Esophagus mucosa (tissue), 1 donor: ENCODE measurements around the gene ASTN2. TPM values are rescaled to one million over a fixed set of nuclear protein-coding genes. Genes with fewer than 3 reads are reported as not detected.
A peak's percentile ranks its signal among the peaks of the same experiment; 100 is the strongest.
"Not testable (repeated sequence)": the region's sequence is repeated elsewhere in the genome, so short reads cannot be mapped to it uniquely, and the experiment has no call there.

Experiments used
- ATAC-seq: fragments of 200-7000 bp; cut with Tn5 transposase; one replicate; pipeline ENCODE4 v1.9.1; 2020
- total RNA-seq: library from RNA; stranded (reverse); gene quantifications from one replicate; pipeline ENCODE4 v1.2.4, GENCODE V29; 2023
- donor health status: DM: yes; HTN: yes; CAD: no.

ASTN2 gene
- total RNA-seq, 1 donor from 2014 or later, result 1.00 TPM

- no peak for ATAC-seq
Observed at GRCh38 chr9:116691607-116692006, 723.2 kb downstream of the ASTN2 start.

DNA sequence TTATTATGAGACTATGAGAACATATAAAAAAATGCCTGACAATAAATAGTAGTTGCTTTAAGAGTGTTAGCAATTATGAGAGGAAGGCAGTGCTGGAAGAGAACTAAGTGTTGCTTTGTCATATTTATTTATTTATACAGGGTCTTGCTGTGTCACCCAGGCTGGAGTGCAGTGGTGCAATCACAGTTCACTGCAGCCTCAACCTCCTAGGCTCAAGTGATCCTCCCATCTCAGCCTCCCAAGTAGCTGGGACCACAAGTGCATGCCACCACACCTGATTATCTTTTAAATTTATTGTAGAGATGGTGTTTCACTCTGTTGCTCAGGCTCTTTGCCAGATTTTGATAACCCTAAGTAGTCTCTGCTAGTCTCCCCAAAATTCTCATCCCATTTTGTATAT is 724.1 kb downstream of the ASTN2 start:
- not testable (repeated sequence) for ATAC-seq

- ATAC-seq, result no peak
Observed at GRCh38 chr9:116689486-116690032, 725.3 kb downstream of the ASTN2 start.

GRCh38 chr9:116688806-116689485 is 725.9 kb downstream of the ASTN2 start:
- no peak for ATAC-seq

DNA sequence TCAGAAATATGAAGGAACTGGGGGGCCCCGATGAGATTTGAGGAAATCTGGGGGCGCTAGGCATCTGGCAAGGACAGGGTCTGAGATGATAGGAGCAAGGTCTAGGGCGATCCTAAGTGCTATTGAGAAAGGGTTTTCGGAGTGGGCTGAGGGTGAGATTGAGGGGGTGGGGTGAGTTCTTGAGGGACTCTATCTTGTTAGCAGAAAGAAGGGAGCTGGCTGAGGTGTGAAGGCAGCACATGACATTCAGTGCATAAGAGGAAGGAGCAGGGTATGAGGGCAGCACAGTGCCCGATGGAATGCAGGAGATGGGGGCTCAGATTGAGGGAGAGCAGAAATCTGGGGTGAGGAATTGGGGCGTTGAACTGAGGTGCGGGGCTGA is 727.1 kb downstream of the ASTN2 start:
- peak; percentile 5 for ATAC-seq

GRCh38 chr9:116687074-116687753 is 727.6 kb downstream of the ASTN2 start, which contains the start of gene TRIM32:
TRIM32 (plus strand) TSS chr9:116687305; CDS start chr9:116697743, 10,438 bp downstream.
- peak; percentile 98 for ATAC-seq

DNA sequence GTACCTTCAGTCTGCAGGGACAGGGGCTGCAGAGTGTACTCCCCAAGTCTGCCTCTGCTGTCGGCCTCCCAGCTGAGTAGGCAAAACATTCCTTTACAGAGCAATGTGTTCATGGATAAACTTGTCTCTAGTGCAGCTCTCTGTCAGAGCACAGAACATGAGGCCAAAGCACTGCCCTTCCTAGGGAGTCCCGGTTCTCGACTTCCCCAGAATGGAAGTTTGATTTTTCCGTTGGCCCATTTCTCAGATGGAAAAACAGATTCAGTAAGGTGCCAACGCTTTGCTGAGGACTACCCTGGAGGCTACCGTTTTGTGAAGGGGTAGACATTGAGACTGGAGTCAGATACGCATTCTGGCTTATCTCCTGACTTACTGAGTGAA is 728.2 kb downstream of the ASTN2 start:
- peak; percentile 21 for ATAC-seq

DNA sequence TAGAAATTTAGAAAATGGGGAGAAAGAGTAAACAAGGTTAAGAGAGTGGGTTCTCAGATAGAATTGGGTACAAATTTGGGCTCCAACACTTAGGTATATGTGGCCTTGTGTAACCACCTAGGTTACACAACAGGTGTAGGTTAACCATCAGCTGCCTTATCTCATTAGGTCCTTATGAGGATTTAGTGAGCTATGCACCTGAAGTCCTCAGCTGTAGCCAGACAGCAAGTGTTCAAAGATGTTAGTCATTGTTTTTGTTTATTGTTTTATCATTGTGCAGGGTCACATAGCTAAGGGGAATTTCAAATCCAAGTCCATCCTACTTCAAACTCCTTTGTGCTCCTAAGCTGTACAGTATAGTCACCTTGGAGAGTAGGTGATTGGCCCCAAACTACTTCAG is 728.7 kb downstream of the ASTN2 start:
- peak; percentile 12 for ATAC-seq

DNA sequence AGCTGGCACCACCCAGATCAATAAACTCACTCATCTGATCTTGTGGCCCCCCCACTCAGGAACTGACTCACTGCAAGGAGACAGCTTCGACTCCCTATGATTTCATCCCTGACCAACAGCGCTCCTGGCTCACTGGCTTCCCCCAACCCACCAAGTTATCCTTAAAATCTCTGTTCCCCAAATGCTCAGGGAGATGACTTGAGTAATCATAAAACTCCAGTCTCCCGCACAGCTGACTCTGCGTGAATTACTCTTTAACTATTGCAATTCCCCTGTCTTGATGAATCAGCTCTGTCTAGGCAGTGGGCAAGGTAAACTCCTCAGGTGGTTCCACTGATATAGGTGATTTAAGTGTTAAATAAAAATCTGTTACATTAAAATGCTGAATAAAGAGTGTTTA is 729.7 kb downstream of the ASTN2 start:
- no peak for ATAC-seq

DNA sequence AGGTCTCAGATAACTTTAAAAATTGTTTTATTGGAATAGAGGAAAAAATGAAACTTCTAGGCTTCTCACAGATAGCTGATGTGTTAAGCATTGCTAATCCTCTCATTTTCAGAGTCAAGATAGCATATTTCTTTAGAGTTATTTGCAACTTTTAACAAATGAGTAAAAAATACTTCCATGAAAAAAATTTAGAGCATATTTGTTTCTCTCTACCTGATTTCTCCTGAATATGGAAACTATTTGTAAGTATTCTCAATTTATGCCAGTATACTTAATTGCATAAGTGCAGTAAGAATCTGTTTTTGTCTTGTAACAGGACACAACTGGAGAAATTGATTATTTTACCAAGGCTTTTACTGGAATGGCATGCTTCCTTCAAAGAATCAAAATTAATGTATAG is 731.3 kb downstream of the ASTN2 start:
- no peak for ATAC-seq

DNA sequence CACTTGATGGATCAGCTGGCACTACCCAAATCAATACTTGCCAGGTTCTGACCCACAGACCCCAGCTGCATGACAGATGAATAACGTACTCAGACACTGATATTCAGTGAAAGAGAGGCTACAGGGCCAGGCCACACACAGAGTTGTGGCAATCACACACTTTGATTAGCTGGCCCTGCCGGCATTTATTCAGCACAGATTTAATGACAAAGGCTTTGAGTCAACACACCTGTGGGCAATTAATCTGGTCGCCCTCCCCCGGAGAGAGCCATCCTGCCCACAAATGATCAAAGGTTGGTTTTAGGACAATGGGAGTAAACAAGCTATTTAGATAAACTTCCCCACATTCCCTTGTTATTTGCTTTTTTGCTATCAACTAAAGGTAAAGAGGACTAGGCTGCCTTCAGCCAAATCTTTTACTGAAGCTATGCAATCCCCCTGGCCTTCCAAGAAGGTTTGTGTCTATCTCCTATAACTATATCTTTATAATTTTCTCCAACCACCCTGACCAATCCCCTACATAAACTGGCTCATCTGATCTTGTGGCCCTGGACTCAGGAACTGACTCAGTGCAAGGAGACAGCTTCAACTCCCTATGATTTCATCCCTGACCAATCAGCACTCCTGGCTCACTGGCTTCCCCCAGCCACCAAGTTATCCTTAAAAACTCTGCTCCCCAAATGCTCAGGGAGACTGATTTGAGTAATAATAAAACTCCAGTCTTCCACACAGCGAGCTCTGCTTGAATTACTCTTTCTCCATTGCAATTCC is 740.5 kb downstream of the ASTN2 start:
- ATAC-seq, result no peak

DNA sequence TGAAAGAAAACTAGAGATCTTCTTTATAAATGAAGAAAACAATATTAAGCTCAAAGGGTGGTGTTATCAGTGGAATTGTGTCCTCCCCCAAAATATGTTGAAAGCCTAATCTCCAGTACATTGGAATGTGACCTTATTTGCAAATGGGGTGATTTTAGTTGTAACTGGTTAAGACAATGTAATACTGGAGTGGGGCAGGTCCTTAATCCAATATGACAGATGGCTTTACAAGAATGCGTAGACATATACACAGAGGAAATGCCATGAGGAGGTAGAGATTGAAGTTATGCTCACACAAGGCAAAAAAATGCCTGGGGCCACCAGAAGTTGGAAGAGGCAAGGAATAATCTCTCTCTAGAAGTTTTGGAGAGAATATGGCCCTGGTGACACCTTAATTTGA is 741.5 kb downstream of the ASTN2 start:
- ATAC-seq, result no peak

DNA sequence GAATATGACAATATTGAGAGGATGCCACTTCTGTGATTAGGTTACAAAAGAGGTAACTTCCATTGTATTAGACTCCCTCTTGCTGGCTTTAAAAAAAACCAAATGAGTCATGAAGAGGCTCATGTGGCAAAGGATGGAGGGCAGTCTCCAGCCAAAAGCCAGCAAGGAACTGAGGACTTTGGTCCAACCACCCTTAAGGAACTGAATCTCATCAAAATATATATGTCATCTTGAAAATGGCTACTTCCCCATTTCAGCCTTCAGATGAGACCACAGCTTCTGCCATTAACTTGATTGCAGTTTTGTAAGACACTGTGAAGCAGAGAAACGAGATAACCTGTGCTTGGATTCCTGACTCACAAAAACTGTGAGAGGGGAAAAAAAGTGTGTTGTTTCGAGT is 743.3 kb downstream of the ASTN2 start:
- ATAC-seq, result no peak

DNA sequence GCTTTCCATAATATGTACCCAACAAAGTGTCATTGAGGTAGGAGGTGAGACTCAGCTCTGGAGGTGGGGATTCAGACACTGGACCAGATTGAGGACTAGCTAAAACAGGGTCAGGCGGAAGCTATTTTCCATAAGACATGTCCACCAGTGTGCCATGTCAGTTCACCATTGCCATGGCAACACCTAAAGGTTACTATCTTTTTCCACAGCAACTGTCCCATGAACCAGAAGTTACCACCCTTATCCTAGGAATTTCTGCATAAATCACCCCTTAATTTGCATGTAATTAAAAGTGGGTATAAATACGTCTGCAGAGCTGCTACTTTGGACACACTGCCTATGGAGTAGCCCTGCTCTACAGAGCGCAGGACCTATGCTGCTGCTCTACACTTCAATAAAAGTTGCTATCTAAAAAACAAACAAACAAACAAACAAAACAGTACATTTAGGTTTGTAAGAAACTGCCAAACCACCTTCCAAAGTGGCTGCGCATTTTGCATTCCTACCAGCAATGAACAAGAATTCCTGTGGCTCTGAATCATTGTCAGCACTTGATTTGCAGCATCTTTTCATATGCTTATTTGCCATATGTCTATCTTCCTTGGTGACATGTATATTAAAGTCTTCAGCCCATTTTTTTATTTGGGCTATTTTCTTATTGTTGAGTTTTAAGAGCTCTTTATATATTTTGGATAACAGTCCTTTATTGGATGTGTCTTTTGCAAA is 745.7 kb downstream of the ASTN2 start:
- no peak for ATAC-seq

GRCh38 chr9:116663581-116663980 is 751.3 kb downstream of the ASTN2 start:
- ATAC-seq, result no peak

- ATAC-seq, result no peak
Observed at GRCh38 chr9:116662646-116663310, 752.1 kb downstream of the ASTN2 start.

DNA sequence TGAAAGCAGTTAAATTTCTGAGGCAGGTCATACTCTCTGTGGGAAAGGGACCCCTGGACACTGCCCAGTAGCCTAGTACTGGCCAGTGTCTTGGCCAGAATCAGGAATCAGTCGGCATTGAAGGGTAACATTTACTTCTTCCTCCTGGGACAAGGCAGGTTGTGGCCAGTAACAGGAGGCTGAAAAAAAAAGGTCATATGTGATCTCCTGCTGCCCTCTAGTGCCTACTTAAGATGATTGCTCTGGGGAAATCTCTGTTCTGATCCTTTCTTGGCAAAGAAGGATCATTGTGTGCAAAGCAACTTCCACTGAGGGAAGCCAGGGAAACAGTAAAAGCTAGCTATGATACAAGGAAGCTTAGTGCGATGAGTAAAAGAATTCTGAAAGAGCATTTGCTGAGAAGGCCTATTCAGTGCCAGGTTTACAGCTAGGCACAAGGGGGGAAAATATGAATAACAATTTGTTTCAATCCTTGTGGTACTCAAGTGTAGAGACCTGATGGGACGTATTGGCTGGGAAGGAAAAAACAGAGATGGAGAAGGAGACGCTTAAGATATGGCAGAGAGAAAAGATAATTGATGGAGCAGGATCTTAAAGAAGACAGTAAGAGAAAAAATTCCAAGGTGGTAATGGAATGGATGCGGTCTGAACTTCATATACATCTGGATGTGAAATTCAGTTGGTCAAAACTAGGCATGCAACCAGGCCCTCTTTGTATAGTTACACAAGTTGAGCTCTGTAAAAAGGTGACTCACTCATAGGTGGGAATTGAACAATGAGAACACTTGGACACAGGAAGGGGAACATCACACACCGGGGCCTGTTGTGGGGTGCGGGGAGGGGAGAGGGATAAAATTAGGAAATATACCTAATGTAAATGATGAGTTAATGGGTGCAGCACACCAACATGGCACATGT is 753.6 kb downstream of the ASTN2 start:
- peak; percentile 90 for ATAC-seq

GRCh38 chr9:116658265-116658664 is 756.6 kb downstream of the ASTN2 start:
- no peak for ATAC-seq

DNA sequence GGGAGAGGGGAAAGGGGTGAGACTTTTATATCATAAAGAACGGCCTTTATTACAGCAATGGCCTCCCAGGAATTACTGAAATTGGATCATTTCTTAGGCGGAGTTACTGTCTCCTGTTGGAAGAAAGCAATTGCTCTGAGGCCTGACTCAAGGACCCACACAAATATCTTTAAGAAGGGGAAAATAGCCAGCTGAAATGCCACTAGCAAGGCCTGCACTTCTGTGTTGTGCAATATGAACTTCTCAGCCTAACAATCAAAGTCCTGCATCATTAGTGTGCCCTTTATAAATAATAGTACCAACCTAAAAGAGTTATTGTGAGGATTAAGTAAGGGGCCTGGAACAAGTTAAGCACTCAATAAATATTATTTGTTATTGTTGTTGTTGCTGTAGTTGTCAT is 757.9 kb downstream of the ASTN2 start:
- ATAC-seq, result no peak

DNA sequence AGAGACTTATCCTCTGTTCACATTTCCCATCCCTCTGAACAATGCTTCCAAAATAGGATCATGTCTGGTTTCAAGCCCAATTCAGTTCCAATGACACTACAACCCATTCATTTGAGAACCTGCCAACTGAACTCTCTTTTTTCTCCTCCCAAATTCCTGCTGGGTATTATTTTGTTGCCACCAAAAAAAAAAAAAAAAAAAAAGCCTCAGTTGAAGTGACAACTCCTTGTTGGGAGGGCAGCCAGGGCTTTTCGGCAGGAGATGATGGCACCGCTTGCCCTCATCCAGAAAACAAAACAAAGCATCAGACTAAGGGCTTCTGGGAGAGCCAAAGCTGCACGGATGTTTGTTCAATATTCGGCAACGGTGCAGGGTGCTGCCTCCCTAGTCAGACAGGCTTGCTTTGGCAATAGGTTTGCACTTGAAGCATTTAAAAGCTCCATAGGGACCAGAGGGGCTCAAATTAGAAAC is 758.3 kb downstream of the ASTN2 start:
- ATAC-seq, result no peak

DNA sequence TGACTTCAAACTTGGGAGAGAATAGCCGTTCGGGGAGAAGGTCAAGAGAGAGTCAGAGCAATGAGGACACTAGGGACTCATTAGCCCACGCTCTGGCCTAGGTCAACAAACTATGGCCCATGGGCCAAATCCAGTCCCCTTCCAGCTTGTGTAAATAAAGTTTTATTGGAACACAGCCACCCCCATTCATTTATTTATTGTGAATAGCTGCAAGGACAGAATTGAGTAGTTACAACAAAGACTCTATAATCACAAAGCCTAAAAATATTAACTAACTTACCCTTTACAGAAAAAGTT is 760.9 kb downstream of the ASTN2 start:
- ATAC-seq, result no peak
